ENCODE data around the gene PNLIPRP3.

The PNLIPRP3 gene

GRCh38 chr10:116504786-116505185, 77.1 kb downstream of the PNLIPRP3 start:
- DNase-seq (ENCODE audit: low read depth in 2 of 2, low spot score in 1 of 2), result no peak

DNA sequence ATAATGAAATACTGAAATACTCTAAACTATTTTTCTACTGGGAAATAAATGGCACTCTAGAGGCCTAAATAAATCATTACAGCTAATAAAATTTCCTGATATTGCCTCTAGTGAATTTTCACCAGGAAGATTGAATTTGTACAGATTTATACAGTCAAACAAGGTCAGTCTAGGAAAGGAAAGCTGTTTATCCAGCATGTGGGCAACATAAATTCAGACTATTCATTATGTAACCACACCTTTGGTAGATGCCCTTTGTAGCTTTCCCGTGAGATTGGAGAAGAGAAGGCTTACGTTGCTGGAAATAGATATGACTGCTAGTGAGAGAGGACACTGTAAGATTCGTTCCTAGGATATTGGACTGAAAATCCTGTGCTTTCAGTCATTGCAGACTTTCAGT, 82.9 kb downstream of the PNLIPRP3 start:
- DNase-seq (ENCODE audit: low read depth in 2 of 2, low spot score in 1 of 2), result no peak

DNA sequence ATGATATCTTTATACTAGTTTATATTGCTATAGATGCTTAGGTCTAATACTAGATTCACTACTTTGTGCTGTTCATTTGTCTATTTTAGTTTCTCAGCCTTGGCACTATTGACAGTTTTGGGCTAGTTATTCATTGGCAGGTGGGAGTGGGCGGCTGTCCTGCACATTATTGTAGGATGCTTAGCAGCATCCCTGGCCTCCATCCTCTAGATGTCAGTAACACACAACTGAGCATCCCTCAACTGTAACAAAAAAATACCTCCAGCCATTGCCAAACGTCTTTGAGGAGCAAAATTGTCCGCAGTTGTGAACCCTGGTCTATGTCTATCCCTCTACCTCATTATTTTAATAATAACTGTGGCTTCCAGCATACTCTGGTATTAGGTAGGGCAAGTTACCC, 83.7 kb downstream of the PNLIPRP3 start:
- no peak for DNase-seq (ENCODE audit: low read depth in 2 of 2, low spot score in 1 of 2)

DNA sequence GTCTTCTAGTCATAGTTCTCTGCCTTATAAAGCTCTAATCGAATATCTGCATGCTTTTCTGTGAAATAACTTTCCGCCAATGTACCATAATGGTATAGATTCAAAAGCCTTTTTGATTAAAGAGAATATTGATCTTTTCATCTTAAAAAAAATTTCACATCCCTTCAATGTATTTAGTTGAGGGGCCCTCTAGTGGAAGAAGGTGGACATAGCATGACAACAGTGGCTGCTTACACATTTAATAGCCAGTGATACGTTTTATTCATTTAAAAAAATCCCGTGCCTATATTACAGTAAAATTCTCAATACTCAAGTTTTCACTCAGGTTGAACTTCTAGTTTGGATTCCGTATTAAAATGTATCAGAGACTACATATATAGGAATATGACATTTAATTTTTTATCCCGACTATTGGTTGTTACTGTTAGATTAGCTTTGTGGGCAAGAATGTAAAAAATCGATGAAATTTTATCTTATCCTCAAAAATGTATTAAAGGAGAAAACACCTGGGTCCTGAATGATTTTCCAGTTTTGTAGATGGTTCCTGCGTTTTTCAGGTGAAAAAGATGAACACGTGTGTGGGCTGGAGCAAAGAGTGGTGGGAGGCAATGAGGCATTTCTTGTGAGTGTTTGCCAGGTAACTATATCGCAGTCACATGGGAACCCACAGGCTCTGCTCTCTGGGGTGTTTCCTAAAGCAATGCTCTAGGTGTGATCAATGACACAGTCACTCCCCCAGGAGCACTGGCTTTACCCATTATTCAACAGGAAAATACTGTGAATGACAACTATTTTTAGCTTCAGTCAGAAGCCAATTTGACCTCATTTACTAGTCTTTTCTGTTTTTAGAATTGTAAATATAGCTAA, 94.0 kb downstream of the PNLIPRP3 start:
- no peak for DNase-seq (ENCODE audit: low read depth in 2 of 2, low spot score in 1 of 2)

DNA sequence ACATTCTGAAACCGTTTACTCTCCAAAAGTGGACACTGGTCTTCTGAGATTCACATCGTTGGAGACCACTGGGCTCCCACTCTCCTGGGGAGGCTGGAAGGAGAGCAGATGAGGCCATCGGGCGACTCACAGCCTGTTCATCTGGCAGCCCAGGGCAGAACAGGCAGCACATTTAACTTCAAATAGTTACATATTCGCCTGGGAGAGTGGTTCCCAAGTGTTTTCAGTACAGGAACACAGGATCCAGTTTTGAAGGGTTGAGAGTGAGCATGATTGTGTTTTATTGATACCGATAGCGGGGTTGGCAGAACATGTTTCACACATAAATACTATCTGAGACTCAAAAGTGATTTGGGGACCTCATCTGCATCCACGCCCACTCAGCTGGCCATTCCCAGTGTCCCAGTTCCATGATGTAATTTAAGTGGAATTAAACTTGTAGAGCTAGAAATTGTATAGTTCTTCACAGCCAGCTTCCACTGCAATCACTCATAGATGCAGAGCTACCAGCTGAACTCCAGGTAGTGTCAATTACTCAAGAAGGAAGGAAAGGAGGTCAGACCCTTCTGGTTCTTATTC, 95.2 kb downstream of the PNLIPRP3 start:
- DNase-seq (ENCODE audit: low read depth in 2 of 2, low spot score in 1 of 2), result no peak

GRCh38 chr10:116524736-116525135, 97.1 kb downstream of the PNLIPRP3 start:
- no peak for DNase-seq (ENCODE audit: low read depth in 2 of 2, low spot score in 1 of 2)

GRCh38 chr10:116526219-116526618, 98.6 kb downstream of the PNLIPRP3 start:
- no peak for DNase-seq (ENCODE audit: low read depth in 2 of 2, low spot score in 1 of 2)
